ENCODE measurements around the gene NSUN6. TPM values are rescaled to one million over a fixed set of nuclear protein-coding genes. Genes with fewer than 3 reads are reported as not detected.

NSUN6 gene
- total RNA-seq, 1 experiment from 2014 or later = 12.5 TPM

DNA sequence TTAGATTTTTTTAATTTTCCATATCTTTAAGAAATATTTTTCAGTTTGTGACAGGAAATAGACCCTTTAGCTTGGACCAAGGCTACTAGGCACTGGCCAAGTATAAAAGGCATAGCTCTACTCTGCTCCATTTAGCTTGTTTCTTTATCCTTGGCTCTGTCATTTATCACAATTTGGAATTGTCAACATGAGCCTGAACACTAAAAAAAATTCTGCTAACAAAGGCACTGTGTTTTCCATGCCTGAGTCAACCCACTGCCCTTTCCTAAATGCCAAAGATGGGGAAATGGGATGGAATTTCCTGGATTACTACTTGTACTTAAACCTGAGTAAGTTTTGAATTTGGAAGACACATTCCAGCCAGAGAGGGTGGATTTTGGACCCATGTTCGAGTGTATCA, 128.4 kb downstream of the NSUN6 start:
- no peak overlapping the region for H3K9ac ChIP-seq (ENCODE audit: low read length)
- ATAC-seq (no peak), DNase-seq (ENCODE audit: low read depth, low spot score) (no peak)
- H3K4me3 ChIP-seq (replicated peaks in 1 of 2; ENCODE audit: low read depth in 1 of 2, low read length in 2 of 2) = no peak overlapping the region
- no peaks in the 10 kb centered on the region for H4K20me1 ChIP-seq (ENCODE audit: insufficient read depth)
- no peak overlapping the region for H3K27ac ChIP-seq (ENCODE audit: low read depth, low read length)
- no TSS peak for BruUV-seq (replicated peaks)
- no peak for TF ChIP-seq JUND (IDR thresholded peaks at IDR 0.05)
- no peak for TF ChIP-seq EZH2 (IDR thresholded peaks at IDR 0.05)
- no peak for TF ChIP-seq ZFX (IDR thresholded peaks at IDR 0.05)
- TF ChIP-seq FOSL1 (IDR thresholded peaks at IDR 0.05; ENCODE audit: low read depth) = no peak
- TF ChIP-seq CBX3 (IDR thresholded peaks at IDR 0.05; ENCODE audit: low read depth) = no peak
- no peak for TF ChIP-seq POLR2A (IDR thresholded peaks at IDR 0.05; ENCODE audit: borderline replicate concordance, extremely low read depth, insufficient read depth, insufficient read length)
- TF ChIP-seq, protein P1, sequence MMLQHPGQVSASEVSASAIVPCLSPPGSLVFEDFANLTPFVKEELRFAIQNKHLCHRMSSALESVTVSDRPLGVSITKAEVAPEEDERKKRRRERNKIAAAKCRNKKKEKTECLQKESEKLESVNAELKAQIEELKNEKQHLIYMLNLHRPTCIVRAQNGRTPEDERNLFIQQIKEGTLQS (IDR thresholded peaks at IDR 0.05) = no peak
- TF ChIP-seq SP1 (IDR thresholded peaks at IDR 0.05; ENCODE audit: low read depth) = no peak
- TF ChIP-seq TCF7L2 (IDR thresholded peaks at IDR 0.05; ENCODE audit: borderline replicate concordance, extremely low read depth, insufficient read depth, insufficient read length) = no peak
- no peak for TF ChIP-seq ZNF274 (IDR thresholded peaks at IDR 0.05; ENCODE audit: low read depth, low read length)
- no peak for TF ChIP-seq YY1 (IDR thresholded peaks at IDR 0.05; ENCODE audit: extremely low read depth, insufficient replicate concordance, low read depth, low read length)
- TF ChIP-seq CEBPB (IDR thresholded peaks at IDR 0.05; ENCODE audit: low read depth) = no peak
- TF ChIP-seq POLR2AphosphoS5 (IDR thresholded peaks at IDR 0.05; ENCODE audit: low read depth, low read length) = no peak
- TF ChIP-seq, protein P2, sequence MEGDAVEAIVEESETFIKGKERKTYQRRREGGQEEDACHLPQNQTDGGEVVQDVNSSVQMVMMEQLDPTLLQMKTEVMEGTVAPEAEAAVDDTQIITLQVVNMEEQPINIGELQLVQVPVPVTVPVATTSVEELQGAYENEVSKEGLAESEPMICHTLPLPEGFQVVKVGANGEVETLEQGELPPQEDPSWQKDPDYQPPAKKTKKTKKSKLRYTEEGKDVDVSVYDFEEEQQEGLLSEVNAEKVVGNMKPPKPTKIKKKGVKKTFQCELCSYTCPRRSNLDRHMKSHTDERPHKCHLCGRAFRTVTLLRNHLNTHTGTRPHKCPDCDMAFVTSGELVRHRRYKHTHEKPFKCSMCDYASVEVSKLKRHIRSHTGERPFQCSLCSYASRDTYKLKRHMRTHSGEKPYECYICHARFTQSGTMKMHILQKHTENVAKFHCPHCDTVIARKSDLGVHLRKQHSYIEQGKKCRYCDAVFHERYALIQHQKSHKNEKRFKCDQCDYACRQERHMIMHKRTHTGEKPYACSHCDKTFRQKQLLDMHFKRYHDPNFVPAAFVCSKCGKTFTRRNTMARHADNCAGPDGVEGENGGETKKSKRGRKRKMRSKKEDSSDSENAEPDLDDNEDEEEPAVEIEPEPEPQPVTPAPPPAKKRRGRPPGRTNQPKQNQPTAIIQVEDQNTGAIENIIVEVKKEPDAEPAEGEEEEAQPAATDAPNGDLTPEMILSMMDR (IDR thresholded peaks at IDR 0.05 in 2 of 3, conservative IDR thresholded peaks at IDR 0.05 in 1 of 3; ENCODE audit: borderline replicate concordance in 1 of 3, insufficient read depth in 1 of 3, low read depth in 2 of 3, low read length in 2 of 3) = no peak
- no peak for TF ChIP-seq EGR1 (IDR thresholded peaks at IDR 0.05; ENCODE audit: low read depth)
- no peak for TF ChIP-seq SIN3A (IDR thresholded peaks at IDR 0.05; ENCODE audit: low read depth)
- H3K4me2 ChIP-seq (ENCODE audit: low read length) = no peak overlapping the region
- H3K4me1 ChIP-seq (ENCODE audit: control insufficient read depth in 1 of 2, insufficient read depth in 2 of 2, low read length in 2 of 2) = no peaks in the 10 kb centered on the region
- H3K9me2 ChIP-seq (ENCODE audit: insufficient read depth) = no peaks in the 10 kb centered on the region
- no peaks in the 10 kb centered on the region for H3K27me3 ChIP-seq (ENCODE audit: insufficient read depth, low read length)
- H2AFZ ChIP-seq (ENCODE audit: low read depth, low read length, poor library complexity, severe bottlenecking) = no peak overlapping the region
- H3K9me3 ChIP-seq (ENCODE audit: control insufficient read depth in 1 of 2, insufficient read depth in 1 of 2, low read depth in 1 of 2, low read length in 2 of 2) = no peaks in the 10 kb centered on the region
- intact Hi-C loops (cut with micrococcal nuclease) = no loop called here
- no peaks in the 10 kb centered on the region for H3K36me3 ChIP-seq (ENCODE audit: control insufficient read depth in 1 of 2, insufficient read depth in 2 of 2, low read length in 2 of 2)
- CTCF ChIA-PET = no interaction called here
- RAD21 ChIA-PET (ENCODE audit: low non-redundant PET in 1 of 2, low total read pairs in 2 of 2, uncharacterized antibody in 2 of 2, unreplicated experiment in 2 of 2) = no interaction called here
- no peaks in the 10 kb centered on the region for H3K79me2 ChIP-seq (ENCODE audit: insufficient read depth, low read length)
- POLR2A ChIA-PET = no interaction called here
